ENCODE results near the gene DNAH8.
"Not testable (repeated sequence)": the region's sequence is repeated elsewhere in the genome, so short reads cannot be mapped to it uniquely, and the experiment has no call there.

DNA sequence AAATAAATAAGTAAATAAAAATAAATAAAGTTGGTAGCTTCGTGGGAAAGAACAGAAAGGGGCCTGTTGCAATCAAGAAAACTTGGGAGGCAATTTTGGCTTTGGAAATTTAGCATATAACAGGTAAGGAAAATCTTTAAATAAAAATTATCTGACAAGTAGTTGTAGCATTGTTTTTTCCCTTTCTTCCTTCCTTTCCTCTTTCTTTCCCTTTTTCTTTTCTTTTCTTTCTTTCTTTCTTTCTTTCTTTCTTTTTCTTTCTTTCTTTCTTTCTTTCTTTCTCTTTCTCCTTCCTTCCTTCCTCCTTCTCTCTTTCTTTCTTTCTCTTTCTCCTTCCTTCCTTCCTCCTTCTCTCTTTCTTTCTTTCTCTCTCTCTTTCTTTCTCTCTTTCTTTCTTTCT, 158.7 kb downstream of the DNAH8 start:
- TF ChIP-seq, protein P1, sequence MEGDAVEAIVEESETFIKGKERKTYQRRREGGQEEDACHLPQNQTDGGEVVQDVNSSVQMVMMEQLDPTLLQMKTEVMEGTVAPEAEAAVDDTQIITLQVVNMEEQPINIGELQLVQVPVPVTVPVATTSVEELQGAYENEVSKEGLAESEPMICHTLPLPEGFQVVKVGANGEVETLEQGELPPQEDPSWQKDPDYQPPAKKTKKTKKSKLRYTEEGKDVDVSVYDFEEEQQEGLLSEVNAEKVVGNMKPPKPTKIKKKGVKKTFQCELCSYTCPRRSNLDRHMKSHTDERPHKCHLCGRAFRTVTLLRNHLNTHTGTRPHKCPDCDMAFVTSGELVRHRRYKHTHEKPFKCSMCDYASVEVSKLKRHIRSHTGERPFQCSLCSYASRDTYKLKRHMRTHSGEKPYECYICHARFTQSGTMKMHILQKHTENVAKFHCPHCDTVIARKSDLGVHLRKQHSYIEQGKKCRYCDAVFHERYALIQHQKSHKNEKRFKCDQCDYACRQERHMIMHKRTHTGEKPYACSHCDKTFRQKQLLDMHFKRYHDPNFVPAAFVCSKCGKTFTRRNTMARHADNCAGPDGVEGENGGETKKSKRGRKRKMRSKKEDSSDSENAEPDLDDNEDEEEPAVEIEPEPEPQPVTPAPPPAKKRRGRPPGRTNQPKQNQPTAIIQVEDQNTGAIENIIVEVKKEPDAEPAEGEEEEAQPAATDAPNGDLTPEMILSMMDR (IDR thresholded peaks at IDR 0.05), result not testable (repeated sequence)
- not testable (repeated sequence) for TF ChIP-seq EP300, POLR2A (IDR thresholded peaks at IDR 0.05)

All from tibial nerve (tissue), 4 donors.